AG08396 (cell line): ENCODE measurements around the gene IQGAP2.
"Not testable (repeated sequence)": the region's sequence is repeated elsewhere in the genome, so short reads cannot be mapped to it uniquely, and the experiment has no call there.

Experiments used
- DNase-seq: peaks from one replicate; pipeline ENCODE4 v3.0.0; 2012; ENCODE audit warnings: low spot score, mixed read lengths

The IQGAP2 gene, protein sequence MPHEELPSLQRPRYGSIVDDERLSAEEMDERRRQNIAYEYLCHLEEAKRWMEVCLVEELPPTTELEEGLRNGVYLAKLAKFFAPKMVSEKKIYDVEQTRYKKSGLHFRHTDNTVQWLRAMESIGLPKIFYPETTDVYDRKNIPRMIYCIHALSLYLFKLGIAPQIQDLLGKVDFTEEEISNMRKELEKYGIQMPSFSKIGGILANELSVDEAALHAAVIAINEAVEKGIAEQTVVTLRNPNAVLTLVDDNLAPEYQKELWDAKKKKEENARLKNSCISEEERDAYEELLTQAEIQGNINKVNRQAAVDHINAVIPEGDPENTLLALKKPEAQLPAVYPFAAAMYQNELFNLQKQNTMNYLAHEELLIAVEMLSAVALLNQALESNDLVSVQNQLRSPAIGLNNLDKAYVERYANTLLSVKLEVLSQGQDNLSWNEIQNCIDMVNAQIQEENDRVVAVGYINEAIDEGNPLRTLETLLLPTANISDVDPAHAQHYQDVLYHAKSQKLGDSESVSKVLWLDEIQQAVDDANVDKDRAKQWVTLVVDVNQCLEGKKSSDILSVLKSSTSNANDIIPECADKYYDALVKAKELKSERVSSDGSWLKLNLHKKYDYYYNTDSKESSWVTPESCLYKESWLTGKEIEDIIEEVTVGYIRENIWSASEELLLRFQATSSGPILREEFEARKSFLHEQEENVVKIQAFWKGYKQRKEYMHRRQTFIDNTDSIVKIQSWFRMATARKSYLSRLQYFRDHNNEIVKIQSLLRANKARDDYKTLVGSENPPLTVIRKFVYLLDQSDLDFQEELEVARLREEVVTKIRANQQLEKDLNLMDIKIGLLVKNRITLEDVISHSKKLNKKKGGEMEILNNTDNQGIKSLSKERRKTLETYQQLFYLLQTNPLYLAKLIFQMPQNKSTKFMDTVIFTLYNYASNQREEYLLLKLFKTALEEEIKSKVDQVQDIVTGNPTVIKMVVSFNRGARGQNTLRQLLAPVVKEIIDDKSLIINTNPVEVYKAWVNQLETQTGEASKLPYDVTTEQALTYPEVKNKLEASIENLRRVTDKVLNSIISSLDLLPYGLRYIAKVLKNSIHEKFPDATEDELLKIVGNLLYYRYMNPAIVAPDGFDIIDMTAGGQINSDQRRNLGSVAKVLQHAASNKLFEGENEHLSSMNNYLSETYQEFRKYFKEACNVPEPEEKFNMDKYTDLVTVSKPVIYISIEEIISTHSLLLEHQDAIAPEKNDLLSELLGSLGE (N-terminal part only)

DNA sequence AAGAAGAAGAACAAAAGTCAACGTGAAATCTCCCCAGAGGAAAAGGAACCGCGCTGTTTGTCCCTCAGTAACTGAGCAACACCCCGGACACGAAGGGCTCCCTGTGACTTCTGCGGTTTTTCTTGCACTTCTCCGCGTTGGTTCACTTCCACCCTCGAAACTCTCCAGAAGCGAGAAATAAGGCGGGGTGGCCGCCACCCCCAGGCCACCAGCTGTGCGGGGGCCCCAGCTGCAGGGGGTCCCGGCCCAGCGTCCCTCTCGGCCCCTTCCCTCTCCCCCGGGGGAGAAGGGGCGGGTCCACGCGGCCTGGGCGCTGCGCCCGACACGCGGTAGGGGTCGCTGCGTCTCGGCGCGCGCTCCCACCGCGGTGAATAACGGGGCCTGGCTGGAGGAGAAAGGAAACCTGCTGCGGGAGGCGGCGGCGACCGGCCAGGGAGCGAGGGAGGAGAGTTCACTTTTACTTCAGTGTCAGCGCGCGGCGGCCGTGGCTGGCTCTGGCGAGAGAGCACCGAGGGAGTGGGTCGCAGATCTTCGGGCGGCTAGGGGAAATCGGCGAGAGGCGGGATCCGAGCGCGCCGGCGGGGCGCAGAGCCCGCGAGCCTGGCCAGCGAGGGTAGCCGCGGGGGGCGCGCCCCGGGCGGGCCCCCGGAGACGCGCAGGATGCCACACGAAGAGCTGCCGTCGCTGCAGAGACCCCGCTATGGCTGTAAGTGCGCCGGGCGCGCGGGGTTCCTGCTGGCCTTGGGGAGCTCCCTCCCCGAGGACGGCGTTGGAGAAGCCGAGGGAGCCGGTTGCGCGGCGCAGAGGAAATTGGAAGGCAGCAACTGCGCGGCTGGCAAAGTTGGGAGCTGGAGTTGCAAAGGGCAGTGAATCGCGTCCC, at the start of gene IQGAP2:
Gene IQGAP2, plus strand, starts transcription at position 400 of the 880 bp plus-strand sequence. Its CDS starts 261 bp downstream, at position 661.
- peak; percentile 71 for DNase-seq

DNA sequence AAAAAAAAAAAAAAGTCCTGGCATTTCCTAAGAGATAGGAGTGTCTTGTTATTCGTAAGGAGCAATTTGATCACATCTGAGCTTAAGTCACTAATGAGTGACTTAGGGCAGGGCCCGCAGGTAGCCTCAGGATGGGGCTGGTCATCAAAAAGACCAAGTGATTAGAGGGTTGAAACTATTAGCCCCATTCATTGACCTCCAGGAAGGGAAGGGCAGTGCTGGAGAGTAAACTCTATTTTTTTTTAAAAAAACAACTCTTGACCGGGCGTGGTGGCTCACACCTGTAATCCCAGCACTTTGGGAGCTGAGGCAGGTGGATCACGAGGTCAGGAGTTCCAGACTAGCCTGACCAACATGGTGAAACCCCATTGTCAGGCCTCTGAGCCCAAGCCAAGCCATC, 46.2 kb upstream of the IQGAP2 start:
- no peak for DNase-seq

DNA sequence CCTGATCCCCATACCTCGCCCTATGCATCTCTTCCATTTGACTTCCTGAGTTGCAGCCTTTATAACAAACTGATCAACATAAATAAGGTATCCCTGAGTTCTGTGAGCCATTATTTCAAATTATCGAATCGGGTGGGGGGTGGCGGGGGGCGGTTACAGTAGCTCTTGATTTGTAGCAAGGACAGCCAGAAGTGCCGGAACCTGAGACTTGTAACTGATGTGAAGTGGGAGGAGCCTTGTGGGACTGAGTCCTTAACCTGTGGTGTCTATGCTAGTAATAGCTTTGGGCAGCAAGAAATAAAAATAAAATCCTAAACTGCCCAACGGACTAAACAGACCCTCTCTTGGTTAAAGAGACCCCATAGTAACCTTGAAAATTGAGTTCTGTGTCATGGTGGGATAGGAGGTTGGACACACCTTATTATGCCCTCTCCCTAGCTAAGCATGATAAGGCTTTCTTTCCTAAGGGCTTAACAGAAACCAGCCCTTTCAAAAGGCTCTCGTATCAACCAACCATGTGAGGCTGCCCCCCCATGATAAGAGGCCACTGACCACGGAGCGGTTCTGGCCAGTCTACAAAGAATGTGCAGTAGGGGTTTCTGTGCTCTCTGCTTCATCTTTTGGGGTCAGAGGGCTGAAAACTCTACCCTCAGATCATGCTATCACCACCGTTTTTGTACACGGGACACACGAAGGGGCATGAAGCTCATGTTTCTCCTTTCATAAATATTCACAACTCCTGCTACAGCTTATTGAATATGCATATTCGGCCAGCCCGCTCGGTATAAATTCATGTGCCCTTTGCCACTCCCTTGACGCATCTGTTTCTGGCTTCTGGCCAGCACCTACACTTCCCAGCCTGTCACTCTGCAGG, 39.5 kb upstream of the IQGAP2 start:
- no peak for DNase-seq

DNA sequence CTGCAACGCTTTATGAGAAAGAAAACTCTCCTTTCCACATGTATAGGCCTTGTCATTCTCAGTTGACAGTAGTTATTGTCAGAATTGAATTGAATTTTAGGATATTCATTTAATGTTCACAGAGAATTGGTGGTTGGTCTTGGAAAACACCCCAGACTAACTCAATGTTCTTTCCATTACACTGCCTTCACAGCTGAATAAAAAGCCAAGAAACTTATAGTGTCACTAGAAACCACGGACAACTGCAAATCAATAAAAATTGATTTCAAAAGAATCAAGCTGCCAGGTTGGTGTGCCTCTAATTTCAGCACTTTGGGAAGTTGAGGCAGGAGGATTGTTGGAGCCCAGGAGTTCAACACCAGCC, 38.9 kb upstream of the IQGAP2 start:
- no peak for DNase-seq

DNA sequence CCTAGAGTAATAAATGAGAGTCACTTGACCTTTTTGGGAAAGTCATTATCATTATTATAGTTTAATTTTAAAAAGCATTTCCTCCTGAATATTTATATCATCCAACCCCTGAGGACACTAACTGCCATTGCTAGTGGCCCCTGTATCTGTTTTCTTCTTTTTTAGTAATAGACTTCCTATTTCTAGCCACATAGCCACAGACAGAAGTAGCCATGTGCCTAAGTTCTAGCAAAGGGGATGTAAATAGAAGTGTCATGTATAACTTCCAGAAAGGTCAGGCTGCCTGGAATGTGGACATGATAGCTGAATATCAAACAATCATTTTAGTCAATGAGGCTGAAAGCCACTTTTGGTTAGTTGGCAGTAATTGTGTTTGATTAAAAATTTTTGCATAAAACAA, 37.5 kb upstream of the IQGAP2 start:
- DNase-seq, result no peak

DNA sequence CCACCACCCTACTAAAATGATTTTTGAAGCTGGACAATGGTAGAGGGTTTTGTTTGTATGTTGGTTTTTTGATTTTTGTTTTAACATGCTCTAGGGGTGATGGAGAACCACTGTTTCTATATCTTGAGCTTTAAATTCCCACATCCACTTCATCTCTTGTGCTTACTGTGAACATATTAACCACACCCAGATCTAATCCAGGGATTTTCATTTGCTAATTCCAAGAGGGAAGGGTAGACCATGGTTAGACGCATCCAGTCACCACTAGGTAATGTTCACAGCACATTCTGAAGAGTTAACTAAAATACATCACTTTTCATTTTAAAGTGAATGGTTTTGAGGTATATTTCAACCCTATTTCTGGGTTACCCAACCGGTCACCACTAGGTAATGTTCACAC, 36.5 kb upstream of the IQGAP2 start:
- no peak for DNase-seq

DNA sequence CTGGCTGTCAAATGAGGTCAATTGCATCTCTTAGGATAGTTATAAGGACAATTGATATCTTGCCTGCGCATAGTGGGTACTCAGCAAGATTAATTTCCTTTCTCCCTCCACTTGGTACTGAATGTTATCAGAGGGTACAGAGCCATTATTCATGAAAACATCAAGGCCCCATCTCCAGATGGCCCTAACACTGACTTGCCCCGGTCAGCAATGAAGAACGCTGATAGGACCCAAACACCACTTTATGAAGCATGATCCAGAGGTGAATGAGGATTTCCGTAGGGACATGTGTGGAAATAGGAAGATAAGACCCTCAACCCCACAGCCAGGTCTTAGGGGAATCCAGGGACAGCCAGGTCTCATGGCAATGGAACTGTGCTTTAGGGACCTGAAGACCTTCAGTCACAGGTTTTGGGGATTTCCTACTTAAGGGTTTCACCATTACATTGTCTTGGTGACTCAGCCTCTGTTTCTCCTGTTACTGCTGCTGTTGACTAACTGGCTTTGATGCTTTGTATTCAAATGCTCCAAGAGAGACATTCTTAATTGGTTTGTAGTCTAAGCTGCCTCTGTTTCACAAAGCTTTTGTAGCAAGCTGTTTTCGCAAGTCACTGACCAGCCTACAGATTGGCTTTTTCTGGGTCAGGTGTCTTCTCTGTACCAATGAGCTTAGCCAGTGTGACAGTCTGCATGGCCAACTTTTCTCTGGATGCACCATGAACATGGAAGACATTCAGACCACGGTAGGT, 35.3 kb upstream of the IQGAP2 start:
- no peak for DNase-seq

DNA sequence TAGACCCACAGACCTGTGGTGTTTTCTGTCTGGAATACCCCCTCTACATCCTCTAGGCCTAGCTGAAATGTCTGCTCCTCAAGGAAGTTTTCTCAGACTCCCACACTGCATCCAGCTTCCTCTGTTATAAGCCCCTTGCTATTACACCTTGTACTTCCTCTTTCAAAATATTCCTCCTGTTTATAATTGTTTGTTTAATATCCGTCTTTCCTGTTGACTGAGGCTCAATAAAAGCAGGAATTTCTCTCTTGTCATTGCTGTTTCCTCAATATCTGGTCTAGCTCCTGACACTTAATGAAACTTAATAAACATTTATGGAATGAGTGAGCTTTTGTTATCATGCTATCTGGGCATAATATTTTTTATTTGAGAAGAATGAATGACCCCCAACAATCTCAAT, 34.1 kb upstream of the IQGAP2 start:
- DNase-seq, result no peak

DNA sequence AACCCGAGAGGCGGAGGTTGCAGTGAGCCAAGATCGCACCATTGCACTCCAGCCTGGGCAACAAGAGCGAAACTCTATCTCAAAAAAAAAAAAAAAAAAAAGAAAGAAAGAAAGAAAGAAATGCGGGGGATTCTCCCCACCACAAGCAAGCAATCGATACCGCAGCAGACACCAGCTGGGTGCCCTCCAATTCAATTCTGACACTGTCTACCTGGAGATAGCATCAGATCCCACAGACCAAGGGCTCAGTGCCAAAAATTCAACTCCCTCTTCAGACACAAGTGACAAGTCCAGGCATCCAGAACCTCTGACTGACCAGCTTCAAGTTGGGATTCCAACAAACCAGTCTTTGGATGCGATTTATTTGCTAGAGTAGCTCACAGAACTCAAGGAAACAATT, 33.4 kb upstream of the IQGAP2 start:
- DNase-seq, result not testable (repeated sequence)

DNA sequence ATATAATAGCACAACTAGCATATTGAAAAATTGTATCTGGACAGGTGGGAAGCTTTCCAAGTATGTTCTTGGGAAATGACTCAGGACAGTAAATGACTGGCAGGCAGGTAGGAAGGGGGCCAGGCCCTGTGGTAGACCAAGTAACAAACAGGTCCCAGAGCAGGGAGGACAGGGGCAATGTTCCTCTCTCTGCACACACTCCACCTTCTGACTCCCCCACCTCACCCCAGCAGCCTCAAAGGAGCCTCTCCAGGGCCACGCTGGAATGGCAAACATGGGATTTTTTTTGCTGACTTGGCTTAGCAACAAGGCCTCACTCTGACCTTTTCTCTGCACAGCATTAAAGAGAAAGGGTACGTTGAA, 31.1 kb upstream of the IQGAP2 start:
- DNase-seq, result no peak

DNA sequence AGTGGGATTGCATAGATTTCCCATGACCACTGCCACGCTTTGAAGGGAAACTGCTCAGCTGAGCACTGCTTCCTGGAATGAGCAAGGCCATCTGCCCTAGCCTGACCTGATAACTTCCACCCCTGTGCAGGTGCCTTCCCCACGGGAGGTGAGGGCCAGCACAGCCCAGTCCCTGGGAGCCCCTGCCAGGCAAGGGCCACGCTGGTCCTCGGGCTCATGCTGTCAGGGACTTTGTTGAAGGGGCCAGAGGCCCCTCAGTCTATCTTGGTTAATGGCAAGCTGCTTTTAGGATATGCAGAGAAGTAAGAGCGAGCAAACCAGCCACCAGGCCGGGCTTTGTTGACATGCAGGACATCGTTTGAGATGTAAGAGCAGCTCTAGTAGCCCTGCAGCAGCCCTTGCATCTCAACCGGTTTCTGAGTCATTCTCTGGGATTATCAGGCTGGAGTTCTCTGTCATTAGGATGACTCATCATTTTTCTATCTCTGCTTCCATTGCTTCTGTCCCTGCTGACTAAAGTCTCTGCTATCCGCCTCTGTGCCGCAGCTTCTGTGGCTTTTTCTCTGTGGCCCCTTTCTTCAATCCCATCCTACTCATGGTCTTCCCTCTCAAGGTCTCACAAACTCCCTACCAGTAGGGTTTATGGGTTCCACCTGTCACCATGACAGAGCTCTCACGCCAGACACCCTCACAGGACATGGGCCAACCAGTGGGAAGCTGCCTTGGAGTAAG, 30.6 kb upstream of the IQGAP2 start:
- peak; percentile 84 for DNase-seq

DNA sequence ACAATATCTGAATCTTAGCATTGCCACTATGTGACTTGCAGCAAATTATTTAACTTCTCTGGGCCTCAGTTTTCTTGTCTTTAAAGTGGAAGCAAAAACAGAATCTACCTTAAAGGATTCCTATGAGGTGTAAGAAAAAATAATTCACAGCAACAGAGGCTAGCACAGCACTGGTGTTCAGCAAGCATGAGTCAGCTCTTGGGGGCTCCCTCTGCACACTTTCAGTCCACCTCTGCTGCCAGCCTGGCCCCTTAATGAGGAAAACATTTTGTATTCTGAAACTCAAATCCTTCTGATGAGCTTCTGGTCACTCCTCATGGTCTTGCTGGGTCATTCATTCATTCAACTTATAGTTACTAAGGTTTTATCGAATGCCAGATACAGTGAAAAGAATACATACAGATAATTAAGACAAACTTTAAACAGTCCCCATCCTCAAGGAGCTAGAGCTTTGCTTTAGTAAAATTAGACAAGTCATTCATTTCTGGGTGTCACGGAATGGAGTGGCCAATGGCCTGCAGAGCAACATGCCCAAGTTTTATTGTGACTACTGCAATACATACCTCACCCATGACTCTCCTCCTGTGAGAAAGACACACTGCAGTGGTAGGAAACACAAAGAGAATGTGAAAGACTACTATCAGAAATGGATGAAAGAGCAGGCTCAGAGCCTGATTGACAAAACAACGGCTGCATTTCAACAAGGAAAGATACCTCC, 26.8 kb upstream of the IQGAP2 start:
- DNase-seq, result peak; percentile 16

DNA sequence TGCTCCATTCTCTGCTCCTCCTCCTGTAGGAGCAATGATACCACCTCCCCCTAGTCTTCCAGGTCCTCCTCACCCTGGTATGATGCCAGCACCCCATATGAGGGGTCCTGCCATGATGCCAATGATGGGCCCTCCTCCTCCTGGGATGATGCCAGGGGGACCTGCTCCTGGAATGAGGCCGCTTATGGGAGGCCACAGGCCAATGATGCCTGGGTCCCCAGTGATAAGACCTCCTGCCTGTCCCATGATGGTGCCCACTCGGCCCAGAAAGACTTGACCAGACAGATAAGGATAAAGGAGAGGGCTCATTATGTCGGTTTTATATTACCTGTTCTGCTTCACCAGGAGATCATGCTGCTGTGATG, 26.2 kb upstream of the IQGAP2 start:
- DNase-seq, result no peak

DNA sequence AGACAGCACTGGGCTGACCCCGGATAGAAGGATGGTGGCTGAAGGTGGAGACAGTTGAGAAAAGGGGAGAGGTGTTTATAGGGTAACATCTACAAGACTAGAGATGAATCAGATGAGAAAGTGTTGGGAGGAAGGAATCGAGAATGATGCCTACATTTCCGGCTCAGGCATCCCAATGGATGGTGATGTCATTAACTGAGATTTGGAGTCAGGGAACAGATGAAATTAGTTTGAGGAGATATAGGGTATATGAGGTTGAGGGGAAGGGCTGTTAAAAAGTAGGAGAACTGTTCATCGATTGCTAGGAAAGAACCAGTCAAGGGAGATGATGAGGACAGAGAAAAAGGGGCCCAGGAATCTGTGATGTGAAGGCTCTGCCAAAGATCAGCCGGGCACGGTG, 24.7 kb upstream of the IQGAP2 start:
- DNase-seq, result no peak

DNA sequence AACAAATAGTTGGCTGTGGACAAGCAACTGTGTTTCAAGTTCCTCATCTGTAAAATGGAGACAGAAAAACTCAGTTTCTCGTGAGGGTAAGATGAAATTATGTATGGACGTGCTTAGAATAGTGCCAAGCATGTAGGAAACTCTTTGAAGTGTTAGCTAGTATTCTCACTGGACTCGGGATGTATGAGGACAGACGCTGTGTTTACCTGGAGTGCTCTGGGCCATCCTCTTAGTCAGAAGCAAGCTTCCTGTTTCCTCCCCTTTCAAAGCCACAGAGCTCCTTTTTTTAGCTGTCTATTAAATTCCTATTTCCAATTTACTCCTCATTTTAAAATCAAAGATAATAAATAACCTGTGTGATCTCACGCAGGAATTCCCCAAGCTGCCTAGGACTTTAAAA, 23.8 kb upstream of the IQGAP2 start:
- no peak for DNase-seq

DNA sequence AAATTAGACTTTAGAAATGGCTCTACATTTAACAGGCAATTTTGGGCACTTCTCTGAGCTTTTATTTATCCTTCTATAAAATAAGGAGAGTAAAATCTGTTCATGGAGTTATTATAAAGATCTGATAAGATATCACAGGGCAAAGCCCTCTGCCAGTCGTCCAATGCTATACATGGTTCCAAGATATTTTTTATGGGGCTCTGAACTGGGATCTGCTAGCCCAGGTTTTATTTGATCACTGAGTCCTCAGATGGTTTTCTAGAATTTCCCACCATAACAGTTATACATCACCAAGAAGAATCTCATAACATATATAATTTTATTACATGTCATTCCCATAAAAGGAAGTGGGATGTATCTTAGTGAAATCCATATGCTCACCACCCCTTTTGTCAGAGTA, 23.2 kb upstream of the IQGAP2 start:
- DNase-seq, result no peak

DNA sequence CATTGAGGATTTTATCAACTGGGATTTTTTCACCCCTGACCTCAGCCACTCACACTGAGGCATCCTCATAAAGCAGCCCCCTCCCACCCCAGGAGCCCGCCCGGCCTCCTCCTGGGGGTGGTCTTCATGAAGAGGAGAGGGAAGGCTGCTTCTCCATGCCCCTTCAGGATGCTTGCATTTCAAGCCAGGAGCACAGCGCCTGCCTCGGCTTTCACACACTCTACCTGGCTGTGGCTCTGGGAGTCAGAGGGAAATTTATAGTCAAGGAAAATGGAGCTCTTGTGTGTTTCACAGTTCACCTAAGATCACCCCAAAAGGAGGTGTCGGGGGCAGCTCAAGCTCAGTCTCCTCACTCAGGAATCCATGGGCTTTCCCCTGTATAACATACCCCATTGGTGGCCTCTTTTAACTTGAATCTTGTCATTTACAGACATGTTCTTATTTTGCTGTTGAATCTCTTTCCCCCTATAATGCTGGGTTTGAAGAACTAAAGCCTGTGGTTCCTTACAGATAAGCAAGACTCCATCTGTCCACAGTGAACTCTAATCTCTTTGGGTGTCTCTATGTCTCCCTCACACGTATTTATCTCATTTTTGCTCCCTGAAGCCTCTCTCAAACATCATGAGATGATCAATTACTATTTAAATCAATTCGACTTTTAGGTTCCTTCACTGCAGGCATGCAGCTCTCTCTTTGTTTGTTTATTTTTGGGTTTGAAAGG, 22.6 kb upstream of the IQGAP2 start:
- no peak for DNase-seq
